ENCODE measurements around the gene POLR1D.

DNA sequence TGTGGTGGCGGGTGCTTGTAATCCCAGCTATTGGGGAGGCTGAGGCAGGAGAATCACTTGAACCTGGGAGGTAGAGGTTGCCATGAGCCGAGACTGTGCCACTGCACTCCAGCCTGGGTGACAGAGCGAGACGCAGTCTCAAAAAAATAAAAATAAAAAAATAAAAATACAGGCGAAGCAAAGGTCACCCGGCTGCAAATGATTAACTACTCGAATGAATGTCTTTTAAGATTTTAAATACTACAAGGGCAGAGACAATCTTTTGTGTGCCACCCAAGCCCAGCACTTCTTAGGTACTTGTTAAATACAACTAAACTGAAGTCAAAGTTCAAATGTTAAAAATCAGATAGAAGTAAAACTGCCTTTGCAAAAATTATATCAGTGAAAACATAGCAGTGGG is 8.1 kb upstream of the POLR1D start:
- TF ChIP-seq CTCF (IDR thresholded peaks at IDR 0.05) = no peak
- TF ChIP-seq ZFX (IDR thresholded peaks at IDR 0.05; ENCODE audit: borderline replicate concordance) = no peak
